Urothelium cell line (cell line): Measurements from ENCODE around the gene TNFRSF13B.
"Not testable (repeated sequence)": the region's sequence is repeated elsewhere in the genome, so short reads cannot be mapped to it uniquely, and the experiment has no call there.

Source experiments
- DNase-seq: peaks from one replicate; pipeline ENCODE4 v3.0.0; 2011; ENCODE audit warnings: low spot score, mixed read lengths
- FAIRE-seq: peaks from 2 replicates; lab custom pipeline; 2011; peaks lifted over from hg19 to GRCh38; lab: Jason Lieb, UNC

TNFRSF13B gene

DNA sequence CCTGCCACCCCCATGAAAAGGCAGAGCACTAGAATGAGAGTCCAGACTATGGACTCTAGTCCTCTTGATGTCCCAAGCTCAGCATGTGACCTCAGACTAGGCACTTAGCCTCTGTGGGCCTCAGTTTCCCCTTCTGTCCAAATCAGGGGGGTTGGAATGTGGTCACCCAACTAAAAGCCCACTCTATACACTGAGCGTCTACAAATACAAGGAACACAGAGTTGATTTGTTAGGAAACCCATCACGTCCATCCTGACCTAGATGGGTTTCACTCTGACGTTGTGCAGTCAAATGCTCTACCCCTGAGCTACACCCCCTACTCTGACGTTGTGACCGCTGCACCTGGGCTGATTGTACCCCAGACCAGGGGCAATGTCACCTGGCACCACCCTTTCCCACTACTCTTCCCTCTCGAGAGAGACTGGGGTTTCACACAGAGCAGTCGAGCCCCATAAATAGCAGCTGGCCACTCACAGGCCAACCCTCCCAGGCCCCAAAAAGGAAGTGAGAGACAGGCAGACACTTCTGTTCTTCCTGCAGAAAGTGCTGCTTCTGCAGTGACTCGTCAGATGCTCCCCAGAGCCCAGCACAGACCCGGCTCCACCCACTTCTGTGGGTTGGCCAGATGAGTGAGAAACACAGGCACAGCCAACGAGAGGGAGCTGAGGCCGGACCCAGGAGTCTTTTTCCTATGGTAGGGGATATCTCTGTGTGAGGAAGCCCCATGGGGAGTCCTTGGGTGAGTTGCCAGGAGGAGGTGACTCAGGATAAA is 16.1 kb upstream of the TNFRSF13B start:
- peak; percentile 78 for DNase-seq
- no peak for FAIRE-seq

DNA sequence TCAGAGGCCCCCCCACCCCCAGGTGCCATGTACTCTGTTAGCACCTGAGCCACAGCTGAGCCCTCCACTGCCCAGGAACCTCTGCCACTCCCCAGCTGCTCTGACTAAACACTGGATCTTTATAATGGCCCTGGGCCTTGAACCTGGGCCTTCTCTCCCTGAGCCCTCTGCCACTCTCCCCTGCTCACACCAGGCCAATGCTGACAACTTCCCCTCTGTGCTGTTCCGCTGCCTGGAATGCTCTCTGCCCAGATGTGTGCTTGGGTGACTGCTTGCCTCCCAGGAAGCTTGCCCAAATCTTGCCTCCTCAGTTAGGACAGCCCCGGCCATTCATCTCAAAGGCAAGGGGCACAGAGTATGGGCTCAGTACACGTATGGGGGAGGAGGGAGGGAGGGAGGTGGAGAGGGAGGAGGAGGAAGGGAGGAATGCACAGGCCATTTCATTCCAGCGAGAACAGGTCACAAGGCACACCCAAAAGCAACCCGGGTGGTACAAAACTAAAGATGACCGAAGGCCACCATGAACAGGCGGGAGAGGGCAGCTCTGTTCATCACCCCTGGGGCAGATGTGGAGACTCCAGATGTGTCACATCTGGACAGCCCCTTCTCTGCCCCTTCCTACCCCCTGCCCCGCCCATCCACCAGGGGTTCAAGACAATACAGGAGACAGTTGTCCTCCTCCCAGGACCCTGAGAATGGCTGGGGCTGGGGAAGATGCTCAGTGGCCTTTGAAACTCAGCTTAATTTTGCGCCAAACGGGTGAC is 15.3 kb upstream of the TNFRSF13B start:
- FAIRE-seq (peak; percentile 74), DNase-seq (no peak)

DNA sequence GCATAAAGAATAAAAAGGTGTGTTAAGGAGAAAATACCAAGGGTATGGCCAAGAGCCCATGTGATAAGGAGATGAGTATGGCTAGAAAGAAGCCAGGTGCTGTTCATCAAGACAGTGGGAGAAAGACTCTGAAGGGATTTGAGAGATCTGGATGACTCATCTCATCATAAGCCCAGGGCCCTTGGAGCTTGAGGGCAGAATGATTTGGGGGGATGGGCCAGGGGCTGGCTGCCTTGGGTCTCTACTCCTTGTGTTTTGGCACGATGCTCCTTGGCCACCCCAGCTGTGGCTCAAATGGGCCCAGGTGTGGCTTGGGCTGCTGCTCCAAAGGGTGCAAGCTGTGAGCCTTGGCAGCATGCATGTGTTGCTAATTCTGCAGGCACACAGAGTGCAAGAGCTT is 14.5 kb upstream of the TNFRSF13B start:
- no peak for FAIRE-seq
- peak; percentile 71 for DNase-seq

GRCh38 chr17:16981928-16982327 is 10.0 kb upstream of the TNFRSF13B start:
- DNase-seq (no peak), FAIRE-seq (no peak)

- no peak for FAIRE-seq
- DNase-seq = no peak
Observed at GRCh38 chr17:16980813-16981731, 9.2 kb upstream of the TNFRSF13B start.

DNA sequence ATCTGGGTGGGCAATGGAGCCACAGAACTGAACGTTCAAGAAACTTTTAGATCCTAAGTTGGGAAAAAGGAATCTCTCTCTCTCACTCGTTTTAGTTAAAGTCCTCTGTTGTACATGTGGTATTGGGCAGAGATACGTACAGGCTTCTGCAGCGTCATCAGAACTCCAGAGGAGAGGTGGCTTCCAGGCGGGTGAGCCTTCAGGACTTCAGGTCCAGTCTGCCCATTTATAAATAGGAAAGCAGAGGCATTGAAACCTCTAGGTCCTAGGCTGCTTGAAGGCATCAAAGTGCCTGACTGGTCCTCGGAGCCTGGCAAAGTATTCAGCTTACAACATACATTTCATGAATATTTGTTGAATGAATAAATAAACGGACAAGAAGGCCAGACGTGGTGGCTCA is 8.1 kb upstream of the TNFRSF13B start:
- FAIRE-seq = no peak
- DNase-seq = no peak

DNA sequence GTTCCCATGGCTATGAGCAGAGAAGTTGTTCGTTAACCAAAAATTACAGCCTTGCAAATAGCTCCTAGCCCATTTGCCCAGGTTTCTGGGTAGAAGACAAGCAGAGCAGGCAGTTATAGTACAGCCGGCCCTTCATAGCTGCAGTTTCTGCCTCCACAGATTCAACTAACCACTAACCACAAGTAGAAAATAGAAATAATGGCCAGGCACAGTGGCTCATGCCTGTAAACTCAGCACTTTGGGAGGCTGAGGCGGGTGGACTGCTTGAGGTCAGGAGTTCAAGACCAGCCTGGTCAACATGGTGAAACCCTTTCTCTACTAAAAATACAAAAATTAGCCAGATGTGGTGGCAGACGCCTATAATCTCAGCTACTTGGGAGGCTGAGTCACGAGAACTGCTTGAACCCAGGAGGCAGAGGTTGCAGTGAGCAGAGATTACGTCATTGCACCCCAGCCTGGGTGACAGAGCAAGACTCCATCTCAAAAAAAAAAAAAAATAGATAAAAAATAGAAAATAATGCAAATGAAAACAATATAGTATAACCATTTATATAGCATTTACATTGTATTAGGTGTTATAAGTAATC is 7.4 kb upstream of the TNFRSF13B start:
- FAIRE-seq, DNase-seq: not testable (repeated sequence)

GRCh38 chr17:16977932-16978331 is 6.0 kb upstream of the TNFRSF13B start:
- FAIRE-seq (no peak), DNase-seq (peak; percentile 40)

DNA sequence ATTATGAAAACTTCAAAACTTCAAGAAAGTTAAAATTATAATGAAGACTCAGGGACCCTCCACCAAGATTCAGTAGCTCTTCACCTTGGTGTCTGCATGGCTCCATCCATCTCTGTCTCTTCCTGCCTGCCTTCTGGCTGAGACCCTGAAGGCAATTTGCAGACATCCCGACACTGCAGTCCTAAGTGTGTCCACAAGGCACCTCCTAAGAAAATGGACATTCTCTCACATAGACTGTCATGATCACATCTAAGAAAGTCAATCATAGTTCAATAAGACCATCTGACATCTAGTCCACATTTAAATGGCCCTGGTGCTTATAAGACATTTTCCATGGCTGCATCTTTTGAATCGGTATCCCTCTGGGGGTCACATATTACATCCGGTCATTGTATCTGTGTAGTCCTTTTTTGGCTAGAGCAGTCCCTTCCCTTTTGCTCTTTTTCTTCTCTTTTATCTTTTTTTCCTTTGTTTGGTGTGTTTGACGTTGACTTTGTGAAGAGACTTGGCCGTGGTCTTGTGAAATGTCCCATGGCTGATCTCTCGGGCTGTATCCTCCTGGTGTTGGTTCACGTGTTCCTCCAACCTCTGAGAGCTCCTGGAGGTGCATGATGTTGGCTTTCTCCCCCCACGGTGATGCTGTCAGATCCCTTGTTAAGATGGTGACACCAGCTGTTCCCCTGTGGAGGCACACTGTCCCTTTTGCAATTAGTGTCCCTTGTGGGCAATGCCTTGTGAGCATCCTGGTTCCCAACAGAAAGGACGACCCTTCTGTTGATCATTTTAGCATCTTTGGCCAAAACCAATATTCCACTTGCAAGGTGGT is 5.0 kb upstream of the TNFRSF13B start:
- DNase-seq (no peak), FAIRE-seq (no peak)

- DNase-seq = no peak
- no peak for FAIRE-seq
Observed at GRCh38 chr17:16975744-16976625, 4.1 kb upstream of the TNFRSF13B start.

DNA sequence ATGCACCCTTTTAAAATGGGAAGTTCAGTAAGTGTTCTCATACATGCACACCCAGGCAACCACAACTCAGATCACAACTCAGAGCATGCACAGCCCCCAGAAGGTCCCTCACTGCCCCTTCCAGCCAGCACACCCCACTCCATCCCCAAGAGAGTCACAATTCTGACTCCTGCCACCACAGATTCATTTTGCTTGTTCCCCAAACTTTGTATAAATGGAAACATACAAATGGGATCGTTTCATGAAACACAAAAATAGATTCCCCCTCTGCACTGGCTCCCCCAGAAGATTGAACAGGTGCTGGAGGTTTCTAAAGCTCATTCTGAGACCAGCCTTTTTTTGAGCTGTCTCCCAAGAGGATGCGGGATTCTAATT is 3.3 kb upstream of the TNFRSF13B start:
- no peak for FAIRE-seq
- DNase-seq = no peak

- DNase-seq (no peak), FAIRE-seq (no peak)
Observed at GRCh38 chr17:16974569-16975276, 2.8 kb upstream of the TNFRSF13B start.

- DNase-seq (no peak), FAIRE-seq (no peak)
Observed at GRCh38 chr17:16973760-16974540, 2.0 kb upstream of the TNFRSF13B start.

GRCh38 chr17:16973043-16973442 is 1.1 kb upstream of the TNFRSF13B start:
- FAIRE-seq, DNase-seq: not testable (repeated sequence)

DNA sequence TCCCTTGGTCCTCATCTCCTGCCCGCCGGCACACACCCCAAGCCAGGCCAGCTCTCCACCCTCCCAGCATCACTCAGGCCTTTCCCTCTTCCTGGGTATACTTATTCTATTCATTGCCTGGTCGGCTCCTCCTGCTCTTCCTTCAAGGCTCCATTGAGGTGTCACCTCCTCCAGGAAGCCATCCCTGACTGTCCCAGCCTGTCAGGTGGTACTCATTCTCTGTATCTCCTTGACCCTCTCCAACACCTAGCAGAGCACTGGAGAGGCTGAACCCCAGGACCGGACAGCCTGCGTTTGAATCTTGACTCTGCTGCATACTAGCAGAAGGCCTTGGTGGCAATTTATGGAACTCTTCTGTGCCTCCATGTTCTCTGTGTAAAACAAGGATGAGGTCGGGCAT is 428 bp upstream of the TNFRSF13B start:
- FAIRE-seq (no peak), DNase-seq (no peak)

DNA sequence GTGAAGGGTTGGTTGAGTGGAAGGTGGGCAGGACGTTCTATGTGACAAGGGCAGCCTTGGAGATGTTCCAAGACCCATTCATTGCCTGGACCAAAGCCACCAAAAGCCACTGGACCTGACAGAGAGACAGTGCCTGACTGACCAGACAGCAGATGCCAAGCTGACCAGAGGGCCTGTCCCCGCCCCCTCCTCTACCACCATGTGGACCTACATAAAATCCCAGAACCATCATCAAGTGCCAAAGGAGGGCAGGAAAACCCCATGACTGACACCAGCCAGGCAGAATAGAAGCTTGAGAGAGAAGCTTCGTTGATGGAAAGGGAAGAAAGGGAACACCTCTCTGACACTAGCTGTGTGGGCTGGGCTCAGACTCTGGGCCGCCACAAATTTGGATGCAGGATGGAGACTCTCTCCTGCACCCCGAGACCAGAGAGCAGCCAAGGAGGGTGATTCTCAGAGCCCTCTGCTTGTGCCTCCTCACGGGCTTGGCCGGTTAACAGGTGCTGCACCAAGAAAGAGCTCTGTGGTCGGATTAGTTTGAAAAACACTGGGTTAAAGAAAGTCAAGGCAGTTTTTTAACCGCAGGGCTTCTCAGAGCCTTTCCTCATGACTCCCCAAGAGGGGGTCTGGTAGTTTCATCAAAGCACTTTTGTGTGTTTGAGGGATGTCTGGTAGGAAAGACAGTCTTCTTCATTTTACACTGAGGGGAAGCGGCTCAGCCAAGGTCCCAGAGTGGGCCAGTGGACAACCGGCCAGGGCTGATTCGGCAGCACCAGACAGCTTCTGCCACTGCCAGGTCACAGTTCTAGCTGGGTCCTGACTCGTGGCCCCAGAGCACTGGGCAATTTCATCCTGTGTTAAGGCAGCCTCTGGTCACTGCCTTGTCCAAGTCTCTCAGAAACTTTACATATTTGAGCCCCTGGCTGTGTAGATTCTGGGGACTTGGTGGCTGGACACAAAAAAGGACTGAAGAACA is 1.7 kb downstream of the TNFRSF13B start:
- DNase-seq (no peak), FAIRE-seq (no peak)
